Myocyte (in vitro differentiated cells): ENCODE results near the gene IFITM1. TPM values are rescaled to one million over a fixed set of nuclear protein-coding genes. Genes with fewer than 3 reads are reported as not detected.
"Not testable (repeated sequence)": the region's sequence is repeated elsewhere in the genome, so short reads cannot be mapped to it uniquely, and the experiment has no call there.

ENCODE experiments used
- DNase-seq: peaks from one replicate; pipeline ENCODE4 v3.0.0-alpha.2; 2012; ENCODE audit warnings: low read depth
- total RNA-seq: library from RNA; depleted of rRNA; stranded (reverse); fragments of >200 nt; gene quantifications from 2 replicates; pipeline ENCODE4 v1.2.3, GENCODE V29; 2014

Gene IFITM1
- total RNA-seq, 1 donor from 2014 or later: 17.3 TPM

- no peak for DNase-seq
These were observed 27.0 kb downstream of the IFITM1 start for GRCh38 chr11:340539-341512.

- no peak for DNase-seq
These were observed 28.5 kb downstream of the IFITM1 start for GRCh38 chr11:342328-342727.

- no peak for DNase-seq
These were observed 31.2 kb downstream of the IFITM1 start for GRCh38 chr11:344836-345578.

GRCh38 chr11:346529-346928, 32.7 kb downstream of the IFITM1 start:
- DNase-seq: no peak

- DNase-seq: not testable (repeated sequence)
These were observed 35.6 kb downstream of the IFITM1 start for GRCh38 chr11:349270-349954.

GRCh38 chr11:350033-350722, 36.3 kb downstream of the IFITM1 start:
- not testable (repeated sequence) for DNase-seq

GRCh38 chr11:350723-351255, 36.9 kb downstream of the IFITM1 start:
- peak; percentile 28 for DNase-seq

GRCh38 chr11:351411-351810, 37.6 kb downstream of the IFITM1 start:
- no peak for DNase-seq

GRCh38 chr11:352456-353031, 38.7 kb downstream of the IFITM1 start:
- no peak for DNase-seq

- DNase-seq: peak; percentile 85
These were observed 39.5 kb downstream of the IFITM1 start for GRCh38 chr11:353179-353873.

GRCh38 chr11:355581-356458, 42.0 kb downstream of the IFITM1 start:
- DNase-seq: peak; percentile 89

GRCh38 chr11:356610-357009, 42.8 kb downstream of the IFITM1 start:
- DNase-seq: no peak

GRCh38 chr11:357582-357981, 43.7 kb downstream of the IFITM1 start:
- no peak for DNase-seq

GRCh38 chr11:358129-358800, 44.4 kb downstream of the IFITM1 start:
- DNase-seq: no peak

GRCh38 chr11:359181-359714, 45.4 kb downstream of the IFITM1 start:
- DNase-seq: no peak

- no peak for DNase-seq
These were observed 46.8 kb downstream of the IFITM1 start for GRCh38 chr11:360326-361280.
